GM21737 (cell line): ENCODE data around the gene SYPL1.

Experiments
- ATAC-seq: cut with Tn5 transposase; IDR thresholded peaks from one replicate; pipeline ENCODE4 v1.9.1; 2021; ENCODE audit warnings: mild to moderate bottlenecking, moderate library complexity; ENCODE audit not compliant: unreplicated experiment

The SYPL1 gene

DNA sequence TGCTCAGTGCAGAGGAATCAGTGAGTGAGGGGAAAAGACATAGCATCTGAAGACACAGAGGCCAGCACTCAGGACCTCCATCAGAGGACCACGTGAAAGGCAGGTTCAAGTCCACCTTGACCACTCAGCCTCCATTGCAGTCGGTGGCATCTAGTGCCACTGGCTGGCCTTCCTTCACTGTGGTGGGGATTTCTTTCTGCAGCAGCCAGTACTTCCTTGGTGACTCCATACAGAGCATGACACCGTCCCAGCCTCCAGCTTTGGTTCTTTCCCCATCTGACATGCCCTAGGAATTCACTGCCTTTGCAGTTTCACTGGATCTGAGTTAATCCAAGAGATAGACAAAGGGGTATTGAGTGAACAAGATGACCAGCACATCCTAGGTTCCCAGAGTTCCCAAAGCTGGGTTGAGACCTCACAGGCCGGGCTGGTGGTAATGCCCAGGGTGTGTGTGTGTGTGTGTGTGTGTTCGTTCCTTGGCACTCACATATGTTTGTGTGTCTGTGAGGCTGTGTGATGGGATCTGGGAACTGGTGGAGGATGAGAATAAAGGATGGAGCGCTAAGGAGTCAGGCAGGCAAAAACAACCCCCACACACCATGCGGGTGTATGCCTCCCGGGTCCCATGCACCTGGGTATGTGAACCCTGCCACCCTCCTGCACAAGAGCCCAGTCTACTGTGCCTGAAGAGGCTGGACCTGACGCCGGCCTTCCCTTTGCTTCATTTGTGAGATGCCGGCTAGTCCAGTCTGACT is 57.8 kb downstream of the SYPL1 start:
- ATAC-seq = no peak

DNA sequence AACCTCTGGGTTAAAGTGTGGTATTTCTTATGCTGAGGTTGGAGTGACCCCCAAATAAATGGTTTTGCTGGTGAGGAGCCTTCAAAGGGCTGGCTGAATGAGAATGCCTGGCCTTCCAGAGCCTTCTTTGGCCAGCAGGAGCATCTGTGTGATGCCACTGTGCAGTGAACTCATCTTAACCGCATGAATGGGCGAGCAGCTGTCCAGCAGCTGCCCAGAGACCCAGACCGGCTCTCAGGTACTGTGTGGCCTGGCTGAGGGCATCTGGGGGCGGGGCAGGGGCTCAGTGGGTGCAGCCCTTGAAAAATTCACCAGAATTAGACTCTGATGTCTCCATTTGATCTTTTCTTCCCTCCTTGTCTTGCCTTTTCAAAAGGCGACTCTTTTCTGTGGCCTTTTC is 59.0 kb downstream of the SYPL1 start:
- ATAC-seq = no peak

DNA sequence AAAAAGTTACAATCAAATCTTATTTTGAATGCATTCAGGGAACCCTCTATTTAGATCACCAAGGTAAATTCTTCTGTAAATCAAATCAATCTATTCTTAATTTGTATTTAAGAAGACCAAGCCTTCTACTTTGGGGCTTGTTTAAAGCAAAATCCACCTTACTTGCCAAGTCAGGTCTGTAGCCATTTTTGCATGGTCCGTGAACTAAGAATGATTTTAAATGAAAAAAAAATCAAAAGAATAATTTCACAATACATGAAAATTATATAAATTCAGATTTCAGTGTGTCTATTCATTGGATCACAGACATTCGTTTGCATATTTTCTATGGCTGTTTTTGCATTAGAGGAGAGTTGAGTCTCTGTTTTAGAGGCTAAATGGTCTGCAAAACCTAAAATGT is 59.4 kb downstream of the SYPL1 start:
- ATAC-seq = no peak

DNA sequence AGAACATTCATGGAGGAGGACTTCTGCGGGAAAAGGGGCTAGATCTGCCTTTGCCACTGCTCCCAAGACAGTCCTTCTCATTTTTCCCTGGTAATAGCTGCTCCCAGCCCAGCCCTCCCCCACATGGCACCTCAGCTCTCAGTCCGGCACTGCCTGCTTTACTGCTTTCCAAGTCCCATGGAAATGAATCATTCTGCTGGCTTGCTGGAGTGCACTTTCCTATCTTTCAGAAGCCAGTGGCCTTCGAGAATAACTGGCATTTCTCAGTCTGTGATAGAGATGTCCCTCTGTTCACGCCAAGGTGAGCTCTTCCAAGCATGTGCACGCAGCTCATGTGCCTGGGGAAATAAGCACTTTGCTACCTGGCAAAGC is 61.4 kb downstream of the SYPL1 start:
- no peak for ATAC-seq

DNA sequence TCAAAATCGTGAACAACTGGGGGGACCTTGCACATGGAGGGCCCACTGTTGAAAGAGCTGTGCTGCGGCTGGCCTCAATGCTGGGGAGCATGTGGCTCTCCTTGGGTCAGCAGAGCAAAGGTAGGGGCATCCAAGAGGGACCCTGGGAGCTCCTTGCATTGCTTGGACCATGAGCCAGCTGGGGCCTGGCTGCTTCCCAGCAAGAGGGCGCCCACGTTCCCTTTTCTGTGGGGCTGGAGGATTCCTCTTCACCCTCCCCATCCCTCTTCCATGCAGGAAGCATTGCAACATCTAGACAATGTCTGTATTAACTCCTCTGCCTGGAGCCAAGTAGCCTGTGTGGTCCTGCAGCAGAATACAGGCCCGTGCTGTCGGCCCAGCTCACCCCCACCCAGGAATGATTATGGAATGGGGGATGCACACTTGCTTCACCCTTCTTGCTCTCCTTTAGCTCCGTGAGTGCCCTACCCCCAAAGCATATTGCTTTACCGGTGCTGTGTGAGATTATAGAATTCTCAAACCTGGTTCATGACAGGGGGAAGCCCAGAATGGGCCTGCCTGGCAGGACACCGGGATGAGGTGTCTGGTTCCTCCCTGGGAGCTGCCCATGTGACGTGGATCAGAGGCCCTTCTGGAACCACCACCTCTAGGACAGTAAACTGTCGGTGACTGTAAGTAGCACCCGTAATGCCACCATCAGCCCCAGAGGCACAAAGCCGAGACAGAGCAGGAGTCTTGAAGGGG is 61.9 kb downstream of the SYPL1 start:
- ATAC-seq = no peak

DNA sequence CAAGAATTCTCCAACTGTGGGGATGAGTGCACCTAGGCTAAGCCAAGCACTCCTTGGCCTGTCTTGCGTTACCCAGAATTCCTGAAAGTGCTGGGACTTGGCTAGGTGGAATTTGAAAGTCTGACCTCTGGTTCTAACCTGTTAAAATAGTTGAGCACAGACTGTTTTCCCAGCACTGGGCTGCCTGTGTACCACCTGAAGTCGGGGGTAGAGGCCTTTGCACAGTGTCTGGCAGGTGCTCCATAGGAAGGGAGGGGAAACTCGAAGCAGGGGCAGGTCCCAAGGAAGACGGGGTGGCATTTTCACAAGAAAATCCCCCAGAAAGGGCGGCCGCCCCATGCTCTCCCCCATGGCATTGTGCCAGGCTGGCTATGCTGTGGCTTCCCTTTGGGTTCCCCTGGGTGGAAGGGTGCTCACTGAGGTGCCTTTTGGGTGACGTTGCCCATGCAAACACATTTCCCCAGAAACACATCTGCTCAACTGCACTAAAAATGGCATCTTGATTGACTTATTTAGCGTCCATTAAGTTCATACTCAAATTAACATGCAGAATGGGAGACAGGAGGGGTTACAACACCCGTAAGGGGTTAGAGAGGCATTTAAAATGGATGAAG is 62.9 kb downstream of the SYPL1 start:
- no peak for ATAC-seq

DNA sequence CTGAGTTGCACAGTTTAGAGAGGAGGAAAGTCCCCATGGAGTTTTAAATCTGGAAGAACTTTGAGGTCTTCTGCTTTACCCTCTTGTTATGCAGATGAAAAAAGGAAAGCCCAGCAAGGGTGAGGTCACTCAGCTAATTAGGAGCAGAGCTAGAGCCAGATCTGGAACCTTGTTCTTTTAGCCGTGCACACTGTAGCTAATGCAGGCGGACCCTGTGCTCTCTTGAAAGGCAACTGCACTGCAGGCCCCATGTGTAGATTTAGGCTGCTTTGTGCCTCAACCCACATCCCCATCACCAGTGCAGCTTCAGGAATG is 63.4 kb downstream of the SYPL1 start:
- no peak for ATAC-seq

DNA sequence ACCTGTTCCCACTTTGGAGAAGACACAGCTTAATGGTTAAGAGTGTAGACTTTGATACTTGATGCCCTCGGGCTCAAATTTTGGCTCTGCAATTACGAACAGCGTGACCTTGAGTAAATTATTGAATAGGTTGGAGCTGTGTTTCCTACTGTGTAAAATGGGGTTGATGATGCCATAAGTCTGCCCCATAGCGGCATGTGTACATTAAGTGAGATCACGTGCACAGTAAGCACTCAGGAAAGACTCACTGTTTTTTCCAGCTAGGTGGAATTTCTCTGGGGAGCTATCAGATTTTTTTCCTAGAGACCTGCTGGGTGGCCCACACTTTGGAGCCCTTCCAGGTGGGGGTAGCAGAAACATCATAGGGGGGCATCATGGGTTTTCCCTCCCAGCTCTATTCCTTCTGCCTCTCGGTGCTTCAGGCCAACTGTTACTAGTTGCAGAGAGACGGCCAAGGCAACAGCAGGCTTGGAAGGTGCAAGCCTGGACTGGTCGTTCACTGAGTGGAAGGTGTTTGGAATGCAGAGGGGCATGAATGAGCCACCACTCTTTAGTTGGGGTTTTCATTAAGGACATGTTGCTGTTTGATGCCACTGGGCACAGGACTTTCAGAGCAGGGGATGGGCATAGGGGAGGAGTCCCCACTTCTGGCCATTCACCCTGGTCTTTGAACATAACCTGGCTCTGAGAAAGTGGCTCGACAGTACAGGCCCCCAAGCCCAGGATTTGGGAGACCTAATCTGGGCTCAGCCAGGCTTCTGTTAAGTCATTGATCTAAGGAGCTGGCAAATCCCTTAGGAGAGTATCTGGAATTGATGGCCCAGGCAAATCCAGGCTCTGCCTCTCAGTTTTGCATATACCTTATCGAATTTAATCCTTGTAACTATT is 64.0 kb downstream of the SYPL1 start:
- ATAC-seq = no peak

DNA sequence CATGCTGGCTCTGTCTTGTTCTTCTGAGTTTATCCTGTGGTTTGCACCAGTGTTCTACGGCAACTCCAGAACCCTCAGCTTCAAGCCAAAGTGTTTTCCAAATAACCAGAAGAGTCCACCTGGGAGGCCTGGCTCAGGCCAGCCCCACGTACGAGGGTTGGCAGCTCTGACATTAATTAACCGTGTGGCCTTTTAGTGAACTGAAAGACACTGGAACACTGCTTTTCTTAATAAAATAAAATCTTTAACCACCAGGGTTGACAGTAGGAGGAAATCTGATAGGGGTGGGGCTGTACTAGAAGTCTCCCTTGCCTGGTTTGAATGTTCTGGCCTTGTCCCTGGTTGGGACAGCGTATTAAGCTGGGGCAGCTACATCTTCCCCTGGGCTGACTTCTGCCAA is 64.9 kb downstream of the SYPL1 start:
- no peak for ATAC-seq

DNA sequence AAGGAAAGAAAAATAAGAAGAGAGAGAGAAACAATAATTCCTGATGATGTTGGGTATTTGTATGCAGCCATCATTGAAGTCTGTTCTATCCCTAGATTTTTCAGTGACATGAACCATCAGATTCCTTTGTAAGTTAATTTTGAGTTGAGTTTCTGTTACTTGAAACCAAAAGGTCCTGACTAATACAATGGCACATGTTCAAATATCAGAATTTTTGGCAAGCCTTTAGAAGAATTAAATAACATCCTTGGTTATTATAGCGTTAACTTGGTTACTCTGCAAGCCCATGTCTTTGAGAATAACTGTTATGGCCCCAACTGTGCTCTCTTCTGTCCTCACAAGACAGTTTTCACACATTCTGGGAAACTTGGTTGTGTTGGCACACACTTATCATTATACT is 66.5 kb downstream of the SYPL1 start:
- ATAC-seq = no peak

DNA sequence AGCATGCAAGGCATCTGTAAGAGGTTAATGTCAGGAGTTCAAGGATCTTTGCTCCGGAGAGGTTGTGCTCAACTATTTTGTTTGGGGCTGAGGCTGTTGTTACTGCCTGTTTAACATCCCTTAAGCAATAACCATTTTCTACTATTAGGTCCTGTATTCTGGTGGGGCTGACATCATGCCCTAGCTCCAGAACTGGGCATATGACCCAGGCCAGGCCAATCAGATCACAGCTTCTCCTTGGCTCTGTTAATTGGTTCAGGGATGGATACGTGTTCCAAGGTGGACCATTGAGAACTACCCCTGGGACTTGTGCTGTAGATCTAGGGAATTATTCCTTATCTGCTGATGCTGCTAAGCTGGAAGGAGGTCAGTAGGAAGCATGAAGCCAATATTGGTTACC is 67.0 kb downstream of the SYPL1 start:
- no peak for ATAC-seq

DNA sequence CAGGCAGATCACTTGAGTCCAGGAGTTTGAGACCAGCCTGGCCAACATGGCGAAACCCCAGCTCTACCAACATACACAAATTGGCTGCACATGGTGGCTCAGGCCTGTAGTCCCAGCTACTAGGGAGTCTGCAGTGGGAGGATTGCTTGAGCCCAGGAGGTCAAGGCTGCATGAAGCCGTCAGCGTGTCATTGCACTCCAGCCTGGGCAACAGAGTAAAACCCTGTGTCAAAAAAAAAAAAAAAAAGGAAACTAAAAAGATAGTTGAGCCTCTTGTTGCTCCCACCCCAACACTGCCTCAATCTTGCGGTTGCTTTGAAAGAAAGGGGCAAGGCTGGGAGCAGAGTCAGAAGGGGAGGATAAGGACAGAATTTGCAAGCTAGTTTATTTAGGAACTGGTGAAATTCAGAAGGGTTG is 69.9 kb downstream of the SYPL1 start:
- no peak for ATAC-seq

DNA sequence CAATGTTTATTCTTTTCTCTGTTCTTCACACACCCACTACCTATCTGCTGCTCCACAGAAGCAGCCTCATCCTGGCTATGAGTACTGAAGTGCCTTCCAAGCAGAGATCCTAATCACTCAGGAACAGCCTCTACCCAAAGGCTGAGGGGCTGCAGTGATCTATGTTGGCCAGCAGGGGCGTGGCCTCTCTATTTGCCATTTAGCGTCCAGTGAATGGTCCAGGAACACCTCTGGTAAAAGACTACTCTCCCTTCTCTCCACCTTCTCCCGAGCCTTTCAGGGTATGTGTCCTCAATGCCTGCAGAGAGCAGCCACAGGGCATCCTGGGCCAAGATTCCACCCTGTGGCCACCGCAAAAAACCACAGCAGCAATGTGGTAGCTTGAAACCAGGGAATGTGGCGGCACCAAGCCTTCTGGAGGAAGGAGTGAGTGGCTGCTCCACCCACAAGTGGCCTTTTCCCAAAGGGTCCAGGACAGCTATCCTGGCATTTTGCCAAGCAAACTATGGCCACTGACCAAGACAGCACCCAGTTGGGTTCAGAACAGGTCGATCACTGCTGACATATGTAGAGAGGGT is 70.9 kb downstream of the SYPL1 start:
- no peak for ATAC-seq
